Mucosa of stomach (tissue), 1 donor: ENCODE results near the gene CHTOP.
"Not testable (repeated sequence)": the region's sequence is repeated elsewhere in the genome, so short reads cannot be mapped to it uniquely, and the experiment has no call there.

Experiments
- H3K27me3 ChIP-seq: one replicate; pipeline ENCODE4 v1.7.0; 2013; ENCODE audit warnings: mild to moderate bottlenecking, low read length; ENCODE audit not compliant: control insufficient read depth, insufficient read depth
- H3K36me3 ChIP-seq: one replicate; pipeline ENCODE4 v1.7.0; 2013; ENCODE audit warnings: low read length; ENCODE audit not compliant: control insufficient read depth, insufficient read depth
- H3K4me1 ChIP-seq: one replicate; pipeline ENCODE4 v1.7.0; 2013; ENCODE audit warnings: mild to moderate bottlenecking, low read length; ENCODE audit not compliant: control insufficient read depth, insufficient read depth
- H3K4me3 ChIP-seq: one replicate; pipeline ENCODE4 v1.7.0; 2013; ENCODE audit warnings: low read length
- H3K9ac ChIP-seq: one replicate; pipeline ENCODE4 v1.7.0; 2013; ENCODE audit warnings: mild to moderate bottlenecking, low read length, moderate library complexity
- H3K9me3 ChIP-seq: one replicate; pipeline ENCODE4 v1.7.0; 2013; ENCODE audit warnings: mild to moderate bottlenecking, low read length, moderate library complexity; ENCODE audit not compliant: control insufficient read depth
- donor health status: Pancreatic carcinoma.

The CHTOP gene

GRCh38 chr1:153671628-153672353 is 37.9 kb downstream of the CHTOP start:
- peak overlapping the region; percentile 24 for H3K9ac ChIP-seq
- not testable (repeated sequence) for H3K9me3 ChIP-seq, H3K36me3 ChIP-seq, H3K27me3 ChIP-seq, H3K4me1 ChIP-seq
- H3K4me3 ChIP-seq = peak overlapping the region; percentile 11

GRCh38 chr1:153673511-153673910 is 39.6 kb downstream of the CHTOP start:
- peaks cover 13% of the 10 kb centered on the region for H3K27me3 ChIP-seq
- no peak overlapping the region for H3K9ac ChIP-seq
- H3K4me3 ChIP-seq = no peak overlapping the region
- peaks cover 16% of the 10 kb centered on the region for H3K4me1 ChIP-seq
- H3K9me3 ChIP-seq = no peaks in the 10 kb centered on the region
- H3K36me3 ChIP-seq = no peaks in the 10 kb centered on the region

- Histone ChIP-seq H3K9me3 (no peaks in the 10 kb centered on the region), H3K36me3 (no peaks in the 10 kb centered on the region), H3K4me1 (peaks cover 24% of the 10 kb centered on the region), H3K27me3 (peaks cover 44% of the 10 kb centered on the region), H3K4me3 (peak overlapping the region; percentile 14), H3K9ac (no peak overlapping the region)
These were observed 44.1 kb downstream of the CHTOP start for GRCh38 chr1:153677718-153678518.

GRCh38 chr1:153678519-153679336 is 44.9 kb downstream of the CHTOP start, which contains the start of gene NPR1:
Gene NPR1 (plus strand): TSS chr1:153678688. CDS start chr1:153679109, 421 bp downstream.
- Histone ChIP-seq H3K9me3 (no peaks in the 10 kb centered on the region), H3K4me3 (peak within 1 kb of the TSS; percentile 14), H3K27me3 (peaks cover 44% of the 10 kb centered on the region), H3K4me1 (peaks cover 24% of the 10 kb centered on the region), H3K36me3 (no peaks in the 10 kb centered on the region), H3K9ac (peak within 1 kb of the TSS; percentile 47)

GRCh38 chr1:153679337-153680119 is 45.7 kb downstream of the CHTOP start:
- peaks cover 44% of the 10 kb centered on the region for H3K27me3 ChIP-seq
- H3K36me3 ChIP-seq = no peaks in the 10 kb centered on the region
- H3K4me1 ChIP-seq = peaks cover 24% of the 10 kb centered on the region
- peak overlapping the region; percentile 14 for H3K4me3 ChIP-seq
- no peaks in the 10 kb centered on the region for H3K9me3 ChIP-seq
- peak overlapping the region; percentile 47 for H3K9ac ChIP-seq

- H3K9me3 ChIP-seq = no peaks in the 10 kb centered on the region
- no peaks in the 10 kb centered on the region for H3K36me3 ChIP-seq
- no peak overlapping the region for H3K9ac ChIP-seq
- peaks cover 44% of the 10 kb centered on the region for H3K27me3 ChIP-seq
- peaks cover 28% of the 10 kb centered on the region for H3K4me1 ChIP-seq
- no peak overlapping the region for H3K4me3 ChIP-seq
These were observed 46.2 kb downstream of the CHTOP start for GRCh38 chr1:153680120-153680403.

GRCh38 chr1:153682730-153683129 is 48.9 kb downstream of the CHTOP start:
- H3K4me1 ChIP-seq = peaks cover 25% of the 10 kb centered on the region
- H3K9ac ChIP-seq = no peak overlapping the region
- H3K9me3 ChIP-seq = no peaks in the 10 kb centered on the region
- H3K36me3 ChIP-seq = no peaks in the 10 kb centered on the region
- no peak overlapping the region for H3K4me3 ChIP-seq
- H3K27me3 ChIP-seq = peaks cover 39% of the 10 kb centered on the region

GRCh38 chr1:153683854-153684253 is 50.0 kb downstream of the CHTOP start:
- Histone ChIP-seq H3K4me1 (peaks cover 13% of the 10 kb centered on the region), H3K27me3 (peaks cover 28% of the 10 kb centered on the region), H3K9ac (no peak overlapping the region), H3K4me3 (no peak overlapping the region), H3K36me3 (no peaks in the 10 kb centered on the region), H3K9me3 (no peaks in the 10 kb centered on the region)

GRCh38 chr1:153684892-153685291 is 51.0 kb downstream of the CHTOP start:
- Histone ChIP-seq H3K4me3 (no peak overlapping the region), H3K36me3 (no peaks in the 10 kb centered on the region), H3K9me3 (no peaks in the 10 kb centered on the region), H3K4me1 (peaks cover 4% of the 10 kb centered on the region), H3K9ac (no peak overlapping the region), H3K27me3 (peaks cover 17% of the 10 kb centered on the region)

- Histone ChIP-seq H3K9ac (no peak overlapping the region), H3K4me1 (peaks cover 4% of the 10 kb centered on the region), H3K9me3 (no peaks in the 10 kb centered on the region), H3K4me3 (no peak overlapping the region), H3K36me3 (no peaks in the 10 kb centered on the region), H3K27me3 (peaks cover 9% of the 10 kb centered on the region)
These were observed 51.9 kb downstream of the CHTOP start for GRCh38 chr1:153685544-153686340.
